SK-N-SH (cell line): ENCODE measurements around the gene WDFY2. TPM values are rescaled to one million over a fixed set of nuclear protein-coding genes. Genes with fewer than 3 reads are reported as not detected.

Source experiments
- CTCF ChIA-PET: fragments of 300-600, 350-600 bp; formaldehyde crosslinking; extraction: SDS; loops from one replicate; lab custom pipeline; 2021; lab: Yijun Ruan, JAX
- POLR2A ChIA-PET: fragments of 350-600 bp; sonication (Branson Sonifier 250); formaldehyde crosslinking; extraction: SDS; loops from one replicate; lab custom pipeline; 2020; ENCODE audit warnings: antibody characterized with exemption, inconsistent platforms; lab: Yijun Ruan, JAX
- DNase-seq: peaks from one replicate; pipeline ENCODE4 v3.0.0; 2012
- H2AFZ ChIP-seq: fragments of 200-600 bp; sonication (generic); 2 replicates; pipeline ENCODE4 v1.8.1; 2016; ENCODE audit warnings: antibody characterized with exemption, mild to moderate bottlenecking, low read depth
- H3F3A ChIP-seq: fragments of 200-600 bp; sonication (generic); replicated peaks from 2 replicates; pipeline ENCODE3; 2016; ENCODE audit warnings: antibody characterized with exemption, mild to moderate bottlenecking; ENCODE audit not compliant: insufficient read depth
- H3K27ac ChIP-seq, 2 experiments: fragments of 200-500 bp in 1 of 2; fragments of 200-600 bp in 1 of 2; sonication (Bioruptor generic) in 1 of 2; sonication (generic), shearing (Covaris generic) in 1 of 2; 2 replicates each; pipeline versions ENCODE4 v1.5.1 to v1.6.1; 2014 to 2016; ENCODE audit warnings: low read depth in 2 of 2, inconsistent platforms in 1 of 2, low read length in 1 of 2, mild to moderate bottlenecking in 1 of 2, mixed read lengths in 1 of 2
- H3K27me3 ChIP-seq: fragments of 200-600 bp; sonication (generic), shearing (Covaris generic); 2 replicates; pipeline ENCODE4 v1.6.1; 2016; ENCODE audit warnings: mixed run types; ENCODE audit not compliant: insufficient read depth
- H3K36me3 ChIP-seq, 2 experiments: fragments of 200-500 bp in 1 of 2; fragments of 200-600 bp in 1 of 2; sonication (Bioruptor generic) in 1 of 2; sonication (generic) in 1 of 2; replicated peaks in 1 of 2; 2 replicates each; pipeline versions ENCODE3 to v1.5.1; 2014 to 2016; ENCODE audit warnings: low read length in 1 of 2, mild to moderate bottlenecking in 1 of 2; ENCODE audit not compliant: insufficient read depth in 2 of 2, control insufficient read depth in 1 of 2
- H3K4me1 ChIP-seq, 2 experiments: fragments of 200-500 bp in 1 of 2; fragments of 200-600 bp in 1 of 2; sonication (Bioruptor generic) in 1 of 2; sonication (generic), shearing (Covaris generic) in 1 of 2; 2 replicates each; pipeline versions ENCODE4 v1.5.1 to v1.6.1; 2014 to 2016; ENCODE audit warnings: low read depth in 1 of 2, low read length in 1 of 2, mixed run types in 1 of 2; ENCODE audit not compliant: insufficient read depth in 2 of 2, control insufficient read depth in 1 of 2
- H3K4me2 ChIP-seq: fragments of 200-600 bp; sonication (generic), shearing (Covaris generic); 2 replicates; pipeline ENCODE4 v1.6.1; 2017; ENCODE audit warnings: mixed run types
- H3K4me3 ChIP-seq, 2 experiments: fragments of 200-500 bp in 1 of 2; fragments of 200-600 bp in 1 of 2; sonication (Bioruptor generic) in 1 of 2; sonication (generic), shearing (Covaris generic) in 1 of 2; 2 replicates each; pipeline versions ENCODE4 v1.5.1 to v1.8.1; 2014 to 2016; ENCODE audit warnings: low read depth in 2 of 2, inconsistent platforms in 1 of 2, low read length in 1 of 2, mild to moderate bottlenecking in 1 of 2, mixed read lengths in 1 of 2, moderate library complexity in 1 of 2
- H3K79me2 ChIP-seq: fragments of 200-600 bp; sonication (generic); 2 replicates; pipeline ENCODE4 v1.8.1; 2017; ENCODE audit warnings: mild to moderate bottlenecking; ENCODE audit not compliant: insufficient read depth
- H3K9ac ChIP-seq: fragments of 200-600 bp; sonication (generic); 2 replicates; pipeline ENCODE4 v1.6.1; 2017; ENCODE audit warnings: mixed run types
- H3K9me2 ChIP-seq: fragments of 200-600 bp; sonication (generic); 2 replicates; pipeline ENCODE4 v1.6.1; 2017; ENCODE audit warnings: mixed run types
- H3K9me3 ChIP-seq: fragments of 200-600 bp; sonication (generic); 2 replicates; pipeline ENCODE4 v1.6.1; 2017; ENCODE audit warnings: mixed run types, mild to moderate bottlenecking, moderate library complexity
- H4K20me1 ChIP-seq: fragments of 200-600 bp; sonication (generic); 2 replicates; pipeline ENCODE4 v1.6.1; 2017; ENCODE audit warnings: mild to moderate bottlenecking, mixed run types; ENCODE audit not compliant: insufficient read depth
- EP300 ChIP-seq, 2 experiments: IDR thresholded peaks; 2 replicates each; pipeline versions ENCODE4 v1.4.0 to v1.6.1; 2012; ENCODE audit warnings: borderline replicate concordance in 1 of 2, low read depth in 1 of 2, low read length in 1 of 2
- FOXJ3 ChIP-seq: sonication (generic); formaldehyde crosslinking; IDR thresholded peaks from 2 replicates; pipeline ENCODE4 v1.5.1; 2020; ENCODE audit warnings: mild to moderate bottlenecking, missing genetic modification reagents
- IRF3 ChIP-seq: fragments of 150-350 bp; IDR thresholded peaks from 2 replicates; pipeline ENCODE4 v1.6.1; 2016; ENCODE audit warnings: mild to moderate bottlenecking, low read depth, low read length
- JUND ChIP-seq: IDR thresholded peaks from 2 replicates; pipeline ENCODE4 v1.4.0; 2012
- MAX ChIP-seq: IDR thresholded peaks from 2 replicates; pipeline ENCODE4 v1.4.0; 2012; ENCODE audit warnings: low read depth
- MEF2A ChIP-seq: IDR thresholded peaks from 2 replicates; pipeline ENCODE4 v1.4.0; 2012; ENCODE audit warnings: low read depth, borderline replicate concordance
- MXI1 ChIP-seq: IDR thresholded peaks from 2 replicates; pipeline ENCODE4 v1.6.1; 2012; ENCODE audit warnings: mild to moderate bottlenecking, low read depth, low read length, improper control_type of control experiment
- RAD21 ChIP-seq: IDR thresholded peaks from 2 replicates; pipeline ENCODE4 v1.6.1; 2012; ENCODE audit warnings: mild to moderate bottlenecking, low read length
- SIN3A ChIP-seq: IDR thresholded peaks from 2 replicates; pipeline ENCODE4 v1.6.1; 2012; ENCODE audit warnings: low read depth, mild to moderate bottlenecking, low read length, moderate library complexity, borderline replicate concordance
- SMC3 ChIP-seq: IDR thresholded peaks from 2 replicates; pipeline ENCODE4 v1.6.1; 2012; ENCODE audit warnings: low read depth, low read length, improper control_type of control experiment
- TCF12 ChIP-seq: IDR thresholded peaks from 2 replicates; pipeline ENCODE4 v1.4.0; 2012
- USF1 ChIP-seq: IDR thresholded peaks from 2 replicates; pipeline ENCODE4 v1.4.0; 2012; ENCODE audit warnings: low read depth, borderline replicate concordance
- USF2 ChIP-seq: fragments of 150-350 bp; IDR thresholded peaks from 2 replicates; pipeline ENCODE4 v1.6.1; 2017; ENCODE audit warnings: antibody characterized with exemption, low read length, low read depth, borderline replicate concordance
- WGBS: methylation state at CpG from one replicate; pipeline ENCODE4 v1.1.6; 2017; ENCODE audit warnings: low lambda C conversion rate; 5-methylcytosine and 5-hydroxymethylcytosine counted together
- polyA plus RNA-seq, 3 experiments: library from polyadenylated mRNA; depleted of rRNA; stranded (reverse); fragments of >200 nt; gene quantifications; 2 replicates each; pipeline ENCODE4 v1.2.3, GENCODE V29; 2012

Gene WDFY2
- polyA plus RNA-seq, 1 of the 3 experiments (the other 2 are of a cell fraction), result 4.1 TPM

- 92% methylated on average over 6 of the region's 6 CpGs for WGBS
- Histone ChIP-seq H3K4me3 (no peak overlapping the region), H3K27ac (no peak overlapping the region), H3K4me2 (no peak overlapping the region), H2AFZ (no peak overlapping the region), H3K36me3 (peaks cover 0 to 10% of the 10 kb centered on the region in 2 experiments), H3K9ac (no peak overlapping the region), H3K27me3 (no peaks in the 10 kb centered on the region), H3K79me2 (peaks cover 59% of the 10 kb centered on the region), H3F3A (no peaks in the 10 kb centered on the region), H3K9me2 (no peaks in the 10 kb centered on the region), H3K9me3 (peaks cover 8% of the 10 kb centered on the region), H4K20me1 (no peaks in the 10 kb centered on the region), H3K4me1 (peaks cover 0 to 4% of the 10 kb centered on the region in 2 experiments; a peak in 1 of 4 replicates)
- no peak for DNase-seq
- POLR2A ChIA-PET, result no interaction called here
- TF ChIP-seq RAD21 (no peak), FOXJ3 (CRISPR knock-in tag) (no peak), USF2 (no peak), MXI1 (no peak), MAX (no peak), SIN3A (no peak), USF1 (no peak), IRF3 (no peak), JUND (no peak), MEF2A (no peak), SMC3 (no peak)
- CTCF ChIA-PET, result no interaction called here
Observed at GRCh38 chr13:51659276-51660127, 75.2 kb downstream of the WDFY2 start.

- TF ChIP-seq RAD21 (no peak), TCF12 (no peak), EP300 (IDR thresholded peaks at IDR 0.05; ENCODE audit: borderline replicate concordance in 1 of 2, low read depth in 1 of 2, low read length in 1 of 2) (no peak), MEF2A (no peak), MXI1 (no peak)
- Histone ChIP-seq H3K9me3 (peaks cover under 1% of the 10 kb centered on the region), H2AFZ (no peak overlapping the region), H3K79me2 (peaks cover 46% of the 10 kb centered on the region), H3F3A (no peaks in the 10 kb centered on the region), H3K4me2 (no peak overlapping the region), H3K9me2 (no peaks in the 10 kb centered on the region), H4K20me1 (no peaks in the 10 kb centered on the region), H3K9ac (no peak overlapping the region), H3K36me3 (peaks cover 0 to 10% of the 10 kb centered on the region in 2 experiments), H3K4me3 (no peak overlapping the region), H3K4me1 (peaks cover 0 to 4% of the 10 kb centered on the region in 2 experiments; a peak in 1 of 4 replicates), H3K27me3 (no peaks in the 10 kb centered on the region), H3K27ac (no peak overlapping the region)
- POLR2A ChIA-PET, result no interaction called here
- DNase-seq, result no peak
- WGBS, result 100% methylated on average over 1 of the region's 1 CpG
- CTCF ChIA-PET, result no interaction called here
Observed at GRCh38 chr13:51660813-51661212, 76.6 kb downstream of the WDFY2 start.
